Measurements from ENCODE around the gene SGF29.
"Not testable (repeated sequence)": the region's sequence is repeated elsewhere in the genome, so short reads cannot be mapped to it uniquely, and the experiment has no call there.

GRCh38 chr16:28613912-28614311, 60.2 kb downstream of the SGF29 start:
- TF ChIP-seq CTCF, POLR2A (IDR thresholded peaks at IDR 0.05): not testable (repeated sequence)

Measured in ovary (tissue), 3 donors.